Ishikawa (cell line): ENCODE measurements around the gene ANKRD35.

Experiments used
- YY1 ChIP-seq: IDR thresholded peaks from 2 replicates; pipeline ENCODE4 v1.6.1; 2012; ENCODE audit warnings: low read depth
- ZBTB7A ChIP-seq: IDR thresholded peaks from 2 replicates; pipeline ENCODE4 v1.6.1; 2012; ENCODE audit warnings: low read depth

- TF ChIP-seq ZBTB7A (no peak), YY1 (no peak)
Measured at GRCh38 chr1:145885738-145886287, at the start of gene ANKRD35.
